HFFc6 (cell line): ENCODE data around the gene PLEKHG4. TPM values are rescaled to one million over a fixed set of nuclear protein-coding genes. Genes with fewer than 3 reads are reported as not detected.

Source experiments
- DNase-seq: peaks from one replicate; pipeline ENCODE4 v3.0.0-alpha.2; 2018
- H3K27ac Mint-ChIP-seq: 2 replicates; pipeline ENCODE4 v1.8.0; 2020; ENCODE audit warnings: mild to moderate bottlenecking, mixed read lengths
- H3K27me3 Mint-ChIP-seq: 2 replicates; pipeline ENCODE4 v1.8.0; 2021; ENCODE audit warnings: mild to moderate bottlenecking, moderate library complexity, mixed read lengths; ENCODE audit not compliant: insufficient read depth
- H3K36me3 Mint-ChIP-seq: 2 replicates; pipeline ENCODE4 v1.8.0; 2021; ENCODE audit warnings: low read depth, mixed read lengths
- H3K4me1 Mint-ChIP-seq: 2 replicates; pipeline ENCODE4 v1.8.0; 2020; ENCODE audit warnings: low read depth, mixed read lengths
- H3K4me3 Mint-ChIP-seq: 2 replicates; pipeline ENCODE4 v1.8.0; 2020; ENCODE audit warnings: mild to moderate bottlenecking, moderate library complexity, mixed read lengths
- H3K9me3 Mint-ChIP-seq: 2 replicates; pipeline ENCODE4 v1.8.0; 2020; ENCODE audit warnings: mild to moderate bottlenecking, mixed read lengths
- CTCF ChIP-seq: fragments of 200-600 bp; sonication (generic); IDR thresholded peaks from 2 replicates; pipeline ENCODE4 v1.5.0; 2021; ENCODE audit warnings: antibody characterized with exemption, mild to moderate bottlenecking
- total RNA-seq, 6 experiments: library from RNA; stranded (reverse); fragmentation: NEBNext Ultra II Directional; extraction: Animal tissue kit (Norgen Biotek cat#: 25700); gene quantifications; 2 replicates in 1 of 6; 3 replicates in 5 of 6; pipeline ENCODE4 v1.2.3, GENCODE V29; 2021

Gene PLEKHG4
- total RNA-seq, 6 experiments from 2014 or later, result 8.6 to 14.1 (median 13.0) TPM

GRCh38 chr16:67245186-67245585, 34.1 kb upstream of the PLEKHG4 start:
- Mint-ChIP-seq H3K9me3 (no peaks in the 10 kb centered on the region), H3K27me3 (peaks cover 2% of the 10 kb centered on the region), H3K4me1 (peaks cover 70% of the 10 kb centered on the region), H3K27ac (peak overlapping the region; percentile 97), H3K4me3 (peak overlapping the region; percentile 89), H3K36me3 (no peaks in the 10 kb centered on the region; the same call in 1 of the 2 replicates)
- TF ChIP-seq CTCF, result no peak
- no peak for DNase-seq

GRCh38 chr16:67245674-67246080, 33.7 kb upstream of the PLEKHG4 start:
- H3K27ac Mint-ChIP-seq, result peak overlapping the region; percentile 97
- no peaks in the 10 kb centered on the region; the same call in 1 of the 2 replicates for H3K36me3 Mint-ChIP-seq
- TF ChIP-seq CTCF, result no peak
- H3K4me3 Mint-ChIP-seq, result peak overlapping the region; percentile 89
- peaks cover 70% of the 10 kb centered on the region for H3K4me1 Mint-ChIP-seq
- H3K27me3 Mint-ChIP-seq, result peaks cover 2% of the 10 kb centered on the region
- no peak for DNase-seq
- H3K9me3 Mint-ChIP-seq, result no peaks in the 10 kb centered on the region

GRCh38 chr16:67246081-67246755, 33.1 kb upstream of the PLEKHG4 start:
- DNase-seq, result peak; percentile 81
- Mint-ChIP-seq H3K4me1 (peaks cover 67% of the 10 kb centered on the region), H3K27me3 (peaks cover 2% of the 10 kb centered on the region), H3K4me3 (peak overlapping the region; percentile 89), H3K9me3 (no peaks in the 10 kb centered on the region), H3K27ac (peak overlapping the region; percentile 97), H3K36me3 (no peaks in the 10 kb centered on the region; the same call in 1 of the 2 replicates)
- peak; percentile 68 for TF ChIP-seq CTCF

GRCh38 chr16:67246756-67247191, 32.6 kb upstream of the PLEKHG4 start:
- peak overlapping the region; percentile 89 for H3K4me3 Mint-ChIP-seq
- H3K27me3 Mint-ChIP-seq, result peaks cover 2% of the 10 kb centered on the region
- H3K27ac Mint-ChIP-seq, result peak overlapping the region; percentile 97

More at GRCh38 chr16:67246756-67247191, 32.6 kb upstream of the PLEKHG4 start:
- no peak for DNase-seq
- TF ChIP-seq CTCF, result no peak
- H3K4me1 Mint-ChIP-seq, result peaks cover 62% of the 10 kb centered on the region
- no peaks in the 10 kb centered on the region for H3K9me3 Mint-ChIP-seq
- no peaks in the 10 kb centered on the region; the same call in 1 of the 2 replicates for H3K36me3 Mint-ChIP-seq
